Lower leg skin (tissue), 4 donors: ENCODE measurements around the gene EHBP1. TPM values are rescaled to one million over a fixed set of nuclear protein-coding genes. Genes with fewer than 3 reads are reported as not detected.

Experiments
- DNase-seq, 2 donors: peaks; one replicate each; pipeline ENCODE4 v3.0.0-alpha.2; 2019; ENCODE audit warnings: low spot score in 2 of 2
- H3K4me3 ChIP-seq: fragments of 200-600 bp; sonication (generic); 2 replicates; pipeline ENCODE4 v1.5.1; 2017; ENCODE audit warnings: mild to moderate bottlenecking, low read depth; ENCODE audit not compliant: poor library complexity, severe bottlenecking
- CTCF ChIP-seq, 3 donors: fragments of 450-650 bp; IDR thresholded peaks; one replicate each; pipeline ENCODE4 v1.5.1; 2016; ENCODE audit warnings: antibody characterized with exemption in 3 of 3, mild to moderate bottlenecking in 3 of 3, moderate library complexity in 2 of 3
- POLR2A ChIP-seq, 2 donors: fragments of 450-650 bp; IDR thresholded peaks; one replicate each; pipeline ENCODE4 v1.6.1; 2016 to 2017; ENCODE audit warnings: antibody characterized with exemption in 2 of 2, mild to moderate bottlenecking in 1 of 2, moderate library complexity in 1 of 2
- WGBS, 2 donors: methylation state at CpG; one replicate each; pipeline ENCODE4 v1.1.5; 2018; 5-methylcytosine and 5-hydroxymethylcytosine counted together
- intact Hi-C: fragments of 100-400 bp; cut with DNase I; formaldehyde crosslinking; loops from one replicate; pipeline ENCODE4 v1.15.0; 2023; ENCODE audit warnings: low total_unique reads
- total RNA-seq, 4 donors: library from RNA; depleted of rRNA; stranded (reverse); fragments of >200 nt; gene quantifications; one replicate each; pipeline ENCODE4 v1.1.0, GENCODE V29; 2016

EHBP1 gene
- total RNA-seq, 4 donors from 2014 or later, result 33.8 to 67.8 (median 51.2) TPM

GRCh38 chr2:62964671-62965070 lies 259.2 kb downstream of the EHBP1 start:
- 84 to 88% methylated on average over 7 of the region's 7 CpGs for WGBS, 2 donors
- H3K4me3 ChIP-seq, result no peak overlapping the region
- TF ChIP-seq POLR2A (IDR thresholded peaks at IDR 0.05) (no peak), CTCF (IDR thresholded peaks at IDR 0.05) (no peak)
- no peak for DNase-seq
- intact Hi-C loops, result no loop called here

- intact Hi-C loops, result no loop called here
- TF ChIP-seq CTCF (IDR thresholded peaks at IDR 0.05), result no peak
- TF ChIP-seq POLR2A (IDR thresholded peaks at IDR 0.05), result no peak
- 96 to 99% methylated on average over 6 of the region's 6 CpGs for WGBS, 2 donors
- H3K4me3 ChIP-seq, result no peak overlapping the region
- no peak for DNase-seq
Observed at GRCh38 chr2:62966991-62967390, 261.5 kb downstream of the EHBP1 start.

GRCh38 chr2:62968168-62968567 lies 262.7 kb downstream of the EHBP1 start:
- intact Hi-C loops, result no loop called here

GRCh38 chr2:62968668-62969067 lies 263.2 kb downstream of the EHBP1 start:
- TF ChIP-seq POLR2A (IDR thresholded peaks at IDR 0.05) (no peak), CTCF (IDR thresholded peaks at IDR 0.05) (no peak)
- intact Hi-C loops, result no loop called here
- DNase-seq, result no peak

More at GRCh38 chr2:62968168-62968567, 262.7 kb downstream of the EHBP1 start:
- no peak for DNase-seq
- TF ChIP-seq CTCF (IDR thresholded peaks at IDR 0.05) (no peak), POLR2A (IDR thresholded peaks at IDR 0.05) (no peak)
- no peak overlapping the region for H3K4me3 ChIP-seq
- WGBS, 2 donors, result 63 to 67% methylated on average over 1 of the region's 1 CpG

GRCh38 chr2:62971936-62972335 lies 266.4 kb downstream of the EHBP1 start:
- TF ChIP-seq POLR2A (IDR thresholded peaks at IDR 0.05) (no peak), CTCF (IDR thresholded peaks at IDR 0.05) (no peak)
- no peak overlapping the region for H3K4me3 ChIP-seq
- intact Hi-C loops, result no loop called here
- no peak for DNase-seq
- 97 to 98% methylated on average over 2 of the region's 2 CpGs for WGBS, 2 donors

More at GRCh38 chr2:62968668-62969067, 263.2 kb downstream of the EHBP1 start:
- H3K4me3 ChIP-seq, result no peak overlapping the region
- 69 to 80% methylated on average over 1 of the region's 1 CpG for WGBS, 2 donors

GRCh38 chr2:62972601-62973000 lies 267.1 kb downstream of the EHBP1 start:
- no peak overlapping the region for H3K4me3 ChIP-seq
- no peak for TF ChIP-seq CTCF (IDR thresholded peaks at IDR 0.05)
- no peak for TF ChIP-seq POLR2A (IDR thresholded peaks at IDR 0.05)
- no peak for DNase-seq
- intact Hi-C loops, result no loop called here
